CD4-positive, alpha-beta T cell treated with Interleukin-10 for 1 hour (primary cell): ENCODE measurements around the gene RNF183.

Experiments
- DNase-seq: peaks from one replicate; pipeline ENCODE4 v3.0.0-alpha.2; 2020

Gene RNF183, protein sequence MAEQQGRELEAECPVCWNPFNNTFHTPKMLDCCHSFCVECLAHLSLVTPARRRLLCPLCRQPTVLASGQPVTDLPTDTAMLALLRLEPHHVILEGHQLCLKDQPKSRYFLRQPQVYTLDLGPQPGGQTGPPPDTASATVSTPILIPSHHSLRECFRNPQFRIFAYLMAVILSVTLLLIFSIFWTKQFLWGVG

DNA sequence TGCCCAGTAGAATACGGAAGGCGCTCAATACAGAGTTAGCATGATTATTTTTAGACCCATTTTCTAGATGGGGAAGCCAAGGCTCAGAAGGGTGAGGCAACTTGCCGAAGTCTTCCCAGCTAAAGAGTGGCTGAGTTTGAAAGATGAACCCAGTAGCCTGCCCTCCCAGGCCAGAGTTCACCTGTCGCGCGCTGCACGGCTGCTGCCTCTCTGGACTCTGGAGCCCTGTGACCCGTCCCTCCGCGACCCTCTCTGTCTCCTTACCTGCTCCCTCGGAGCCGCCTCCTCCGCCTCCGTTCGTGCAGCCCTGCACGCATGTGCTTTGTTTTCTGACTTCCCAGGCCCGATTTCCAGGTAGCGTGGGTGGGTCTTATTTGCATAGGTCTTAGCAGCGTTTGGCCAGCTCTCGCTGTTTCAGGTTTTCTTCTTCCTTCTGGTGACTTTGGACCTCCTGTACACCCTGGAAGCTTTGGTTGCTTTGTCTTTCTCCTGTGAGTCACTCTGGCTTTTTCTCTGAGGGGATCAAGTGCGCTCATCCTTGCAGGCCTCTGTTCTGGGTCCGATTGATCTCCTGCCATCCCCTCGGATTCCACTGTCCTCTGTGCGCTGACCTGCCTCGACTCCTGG is at the start of gene RNF183:
TSS of gene RNF183 (minus strand) at position 585 of the 627 bp plus-strand sequence. CDS start 5,192 bp downstream, outside the sequence.
- DNase-seq: no peak

DNA sequence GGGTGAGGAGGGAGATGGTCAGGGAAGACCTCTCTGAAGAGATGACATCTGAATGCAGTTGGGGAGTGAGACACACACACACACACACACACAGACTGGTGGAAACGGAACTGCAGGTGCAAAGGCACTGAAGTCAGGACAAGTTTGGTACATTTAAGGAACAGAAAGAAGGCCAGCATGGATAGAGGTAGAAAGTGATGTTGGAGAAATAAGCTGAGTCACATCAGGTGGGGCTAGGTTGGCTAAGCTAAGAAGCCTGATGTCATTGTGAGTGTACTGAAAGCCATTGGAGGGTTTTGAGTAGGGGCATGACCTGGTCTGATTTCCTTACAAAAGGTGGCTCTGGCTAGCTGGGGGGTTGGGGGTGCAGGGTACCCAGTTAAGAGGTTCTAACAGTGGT is 49.2 kb upstream of the RNF183 start:
- DNase-seq: no peak

GRCh38 chr9:113352006-113352405 is 48.8 kb upstream of the RNF183 start:
- DNase-seq: no peak

GRCh38 chr9:113350937-113351336 is 47.8 kb upstream of the RNF183 start:
- DNase-seq: peak; percentile 39

GRCh38 chr9:113350107-113350661 is 47.0 kb upstream of the RNF183 start:
- no peak for DNase-seq

- DNase-seq: peak; percentile 28
These were observed 46.4 kb upstream of the RNF183 start, which contains the start of gene BSPRY for GRCh38 chr9:113349445-113350094. Gene BSPRY (plus strand): TSS chr9:113349541. CDS start chr9:113349580, 39 bp downstream.

DNA sequence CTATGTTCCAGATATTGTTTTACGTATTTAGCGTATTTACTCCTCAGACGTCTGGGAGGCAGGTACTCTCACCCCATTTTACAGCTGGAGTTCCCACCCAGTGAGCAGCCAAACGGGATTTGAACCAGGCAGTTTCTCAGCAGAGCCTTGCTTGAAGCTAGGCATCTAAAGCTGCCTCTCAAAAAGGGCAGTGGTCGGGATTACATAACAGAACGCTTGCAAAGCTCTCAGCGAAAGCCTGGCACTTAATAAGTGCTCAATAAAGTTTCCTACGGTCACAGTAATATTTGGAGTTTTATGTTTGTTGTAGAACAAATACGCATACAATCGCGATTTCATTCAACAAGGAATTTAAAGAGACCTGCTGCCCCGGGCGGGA is 45.9 kb upstream of the RNF183 start:
- no peak for DNase-seq

GRCh38 chr9:113348437-113348836 is 45.3 kb upstream of the RNF183 start:
- no peak for DNase-seq

DNA sequence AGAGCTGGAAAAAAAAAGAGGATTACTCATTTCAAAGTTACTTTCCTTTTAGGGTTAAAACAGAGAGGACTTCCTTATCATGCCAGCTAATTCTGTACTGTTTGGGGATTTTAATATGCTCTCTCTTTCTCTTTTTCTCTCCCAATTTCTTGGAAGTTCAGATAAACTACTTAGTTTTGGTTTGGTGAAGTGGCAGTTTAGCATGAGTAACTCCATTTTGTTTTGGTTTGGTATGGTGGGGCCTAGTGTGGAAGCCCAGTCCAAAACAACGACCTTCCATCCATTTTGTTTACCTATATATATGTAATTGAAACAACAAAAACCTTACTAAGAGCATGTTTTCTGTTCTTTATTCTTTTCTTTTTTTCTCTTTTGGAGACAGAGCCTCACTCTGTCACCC is 42.5 kb upstream of the RNF183 start:
- DNase-seq: no peak

DNA sequence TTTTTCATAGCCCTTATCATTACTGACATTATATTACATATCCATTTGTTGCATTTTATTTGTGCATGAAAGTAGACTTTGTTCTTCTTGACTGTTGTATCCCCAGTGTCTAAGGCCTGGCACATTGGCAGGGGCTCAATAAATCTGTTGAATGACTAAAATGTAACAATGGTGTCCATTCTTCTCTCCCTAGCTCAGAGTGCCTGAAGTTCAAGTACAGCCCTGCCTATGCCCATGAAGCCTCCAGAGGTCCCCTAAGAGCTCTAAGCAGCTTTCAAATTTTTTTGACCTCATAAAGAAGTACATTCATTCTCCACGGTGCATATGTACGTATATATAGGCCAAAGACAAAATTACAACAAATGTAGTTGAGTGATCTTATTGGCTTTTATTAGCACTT is 42.0 kb upstream of the RNF183 start:
- DNase-seq: no peak

GRCh38 chr9:113343732-113344231 is 40.6 kb upstream of the RNF183 start:
- DNase-seq: no peak

- DNase-seq: peak; percentile 34
These were observed 38.7 kb upstream of the RNF183 start for GRCh38 chr9:113341712-113342410.

GRCh38 chr9:113340011-113340699 is 37.0 kb upstream of the RNF183 start, which contains the start of gene WDR31:
Gene WDR31 (minus strand): TSS chr9:113340275. CDS start chr9:113332022, 8,253 bp downstream.
- peak; percentile 80 for DNase-seq

- no peak for DNase-seq
These were observed 34.5 kb upstream of the RNF183 start for GRCh38 chr9:113337714-113338113.

DNA sequence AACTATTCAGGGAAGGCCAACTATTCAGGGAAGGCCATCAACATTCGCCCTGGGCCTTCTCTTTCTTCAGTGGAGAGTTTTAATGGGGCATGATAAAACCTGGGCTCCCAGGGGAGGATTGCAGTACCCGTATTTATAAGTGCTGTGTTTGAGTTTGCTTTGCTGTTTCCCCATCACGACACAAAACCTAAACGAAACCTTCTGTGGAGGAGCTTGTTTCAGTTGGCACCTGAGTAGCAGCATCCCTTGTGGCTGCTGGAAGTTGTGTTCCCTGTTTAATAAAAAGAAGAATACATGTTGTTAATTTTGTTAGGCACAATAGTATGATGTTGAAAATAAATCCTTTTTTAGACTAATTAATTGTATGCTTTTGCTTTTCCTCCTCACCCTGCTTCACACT is 28.6 kb upstream of the RNF183 start:
- DNase-seq: no peak

DNA sequence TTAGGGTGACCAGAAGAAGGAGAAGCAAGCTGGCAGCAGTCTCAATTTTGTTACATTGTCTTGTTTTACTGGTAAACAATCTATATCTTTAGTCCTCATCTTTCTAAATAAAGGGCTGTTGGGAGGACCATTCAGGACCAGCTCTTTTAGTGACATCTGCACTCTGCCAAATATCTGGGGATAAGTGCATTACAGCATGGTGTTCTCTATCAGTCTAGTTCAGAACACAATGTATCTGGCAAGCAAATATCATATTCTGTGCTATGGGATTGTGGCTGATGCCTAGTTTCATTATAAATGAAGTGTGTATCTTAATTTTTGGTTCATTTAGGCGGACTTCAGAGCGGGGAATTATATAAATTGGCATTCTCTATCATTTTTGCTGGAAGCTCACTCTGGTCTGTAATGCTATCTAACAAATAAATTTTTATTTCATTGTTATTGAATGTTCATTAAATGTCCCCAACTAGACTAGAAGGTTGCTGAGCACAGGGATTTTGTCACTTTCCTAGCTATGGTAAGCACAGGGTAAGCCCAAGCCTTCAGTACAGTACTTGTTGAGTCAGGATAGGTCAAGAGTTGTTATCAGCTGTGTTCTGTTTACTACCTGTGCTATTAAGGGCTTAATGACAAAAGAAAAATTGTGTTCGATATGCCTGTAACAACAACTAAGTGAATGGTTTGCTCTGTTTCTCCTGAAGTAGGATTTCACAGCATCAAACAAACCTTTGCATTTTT is 25.0 kb upstream of the RNF183 start:
- DNase-seq: no peak

DNA sequence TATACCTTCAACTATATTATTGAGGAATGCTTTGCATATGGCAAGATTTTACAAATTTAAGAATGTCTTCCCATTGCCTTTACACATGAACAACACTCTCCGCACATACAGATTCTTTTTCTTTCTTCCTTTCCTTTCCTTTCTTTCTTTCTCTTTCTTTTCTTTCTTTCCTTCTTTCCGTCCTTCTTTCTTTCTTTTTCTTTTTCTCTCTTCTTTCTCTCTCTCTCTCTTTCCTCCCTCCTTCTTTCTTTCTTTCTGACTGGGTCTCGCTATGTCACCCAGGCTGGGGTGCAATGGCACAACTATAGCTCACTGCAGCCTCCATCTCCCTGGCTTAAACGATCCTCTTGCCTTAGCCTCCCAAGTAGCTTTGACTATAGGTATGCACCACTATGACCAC is 23.1 kb upstream of the RNF183 start:
- DNase-seq: no peak

DNA sequence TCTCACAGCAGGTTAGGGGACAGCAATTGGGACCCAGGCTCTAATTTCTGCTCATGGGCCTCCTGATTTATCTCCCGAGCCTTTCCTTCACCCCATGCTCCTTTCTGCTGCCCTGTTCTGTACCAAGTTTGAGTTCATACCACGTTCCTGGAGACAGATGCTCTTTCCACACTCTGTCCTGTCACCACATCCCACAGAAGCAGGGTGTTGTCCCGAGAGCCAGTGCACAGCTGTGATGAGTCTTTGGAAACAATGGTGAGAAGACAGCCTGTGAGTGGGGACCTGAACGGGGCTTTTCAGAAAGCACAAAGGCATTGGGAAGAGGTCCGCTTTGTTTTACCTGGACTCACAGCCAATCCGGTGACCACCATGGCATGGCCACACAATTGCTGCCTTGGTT is 19.5 kb upstream of the RNF183 start:
- no peak for DNase-seq

GRCh38 chr9:113320051-113320450 is 16.9 kb upstream of the RNF183 start:
- DNase-seq: no peak

- no peak for DNase-seq
These were observed 15.9 kb upstream of the RNF183 start for GRCh38 chr9:113319054-113319453.

DNA sequence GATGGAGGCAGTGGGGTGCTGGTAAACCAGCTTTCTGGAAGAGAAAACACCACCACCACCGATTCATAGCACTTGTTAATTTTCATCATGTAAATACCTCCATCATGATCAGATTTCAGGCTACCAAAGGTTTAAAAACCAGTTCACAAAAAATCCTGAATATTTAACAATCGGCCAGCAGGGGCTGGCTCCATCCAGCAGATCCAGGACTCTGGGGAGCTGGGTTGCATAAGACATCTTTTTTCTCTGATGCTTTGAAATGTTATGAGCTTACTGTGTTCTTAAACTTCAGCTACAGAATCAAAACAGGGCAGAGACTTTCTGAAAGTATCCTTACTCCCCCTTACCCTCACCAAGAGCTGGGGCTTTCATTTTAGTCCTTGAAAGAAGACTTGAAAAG is 14.6 kb upstream of the RNF183 start:
- DNase-seq: no peak

GRCh38 chr9:113316030-113316429 is 12.9 kb upstream of the RNF183 start:
- DNase-seq: no peak
